GM12878 (cell line): ENCODE results near the gene MEIOB. TPM values are rescaled to one million over a fixed set of nuclear protein-coding genes. Genes with fewer than 3 reads are reported as not detected.

Experiments used
- ATAC-seq: fragments of 200-7000 bp; cut with Tn5 transposase; 3 replicates; pipeline ENCODE4 v1.9.1; 2020; ENCODE audit warnings: mild to moderate bottlenecking, moderate library complexity
- BruUV-seq: library from RNA; stranded (reverse); fragments of 400-500 nt; replicated peaks from 2 replicates; lab custom pipeline; 2021; lab: Mats Ljungman, UMichigan
- CTCF ChIA-PET: fragments of 300-600 bp; sonication (Branson Sonifier 250); formaldehyde crosslinking; extraction: SDS; loops from one replicate; lab custom pipeline; 2021; ENCODE audit warnings: inconsistent platforms; lab: Yijun Ruan, JAX
- POLR2A ChIA-PET: fragments of 350-600 bp; formaldehyde crosslinking; extraction: SDS; loops from one replicate; lab custom pipeline; 2021; ENCODE audit warnings: inconsistent platforms; lab: Charles Lee
- RAD21 ChIA-PET: fragments of 300-600 bp; sonication (Branson Sonifier 250); formaldehyde crosslinking; loops from one replicate; lab custom pipeline; 2023; ENCODE audit warnings: antibody characterized with exemption; ENCODE audit not compliant: unreplicated experiment; lab: Charles Lee
- SMC1A ChIA-PET: fragments of 300-600 bp; sonication (Branson Sonifier 250); formaldehyde crosslinking; loops from one replicate; lab custom pipeline; 2023; ENCODE audit not compliant: unreplicated experiment, uncharacterized antibody; lab: Charles Lee
- DNase-seq: peaks from one replicate; pipeline ENCODE4 v3.0.0-alpha.2; 2011; ENCODE audit warnings: low read depth, low spot score
- FAIRE-seq: peaks from 3 replicates; lab custom pipeline; 2011; peaks lifted over from hg19 to GRCh38; lab: Jason Lieb, UNC
- H2AFZ ChIP-seq: 2 replicates; pipeline ENCODE4 v1.6.0; 2011; ENCODE audit warnings: low read depth, low read length, control low read depth; ENCODE audit not compliant: control insufficient read depth
- H3K27ac ChIP-seq: 2 replicates; pipeline ENCODE4 v1.5.1; 2011; ENCODE audit warnings: control low read depth; ENCODE audit not compliant: control insufficient read depth, insufficient read depth
- H3K27me3 ChIP-seq, 2 experiments: replicated peaks in 1 of 2; 2 replicates each; pipeline versions ENCODE4 v1.6.0 to v1.6.1; 2011; ENCODE audit warnings: low read length in 1 of 2; ENCODE audit not compliant: control insufficient read depth in 2 of 2, insufficient read depth in 2 of 2
- H3K36me3 ChIP-seq, 2 experiments: 2 replicates each; pipeline ENCODE4 v1.5.1; 2011; ENCODE audit warnings: low read length in 1 of 2; ENCODE audit not compliant: control insufficient read depth in 2 of 2, insufficient read depth in 2 of 2
- H3K4me1 ChIP-seq: 2 replicates; pipeline ENCODE4 v1.6.1; 2011; ENCODE audit warnings: mild to moderate bottlenecking, low read length, moderate library complexity, mixed read lengths; ENCODE audit not compliant: control insufficient read depth, insufficient read depth
- H3K4me2 ChIP-seq: 2 replicates; pipeline ENCODE4 v1.6.0; 2011; ENCODE audit warnings: control low read depth; ENCODE audit not compliant: control insufficient read depth, insufficient read depth
- H3K4me3 ChIP-seq: fragments of 200-600 bp; sonication (generic); 2 replicates; pipeline ENCODE4 v1.5.1; 2016
- H3K79me2 ChIP-seq: 2 replicates; pipeline ENCODE4 v1.6.0; 2011; ENCODE audit warnings: low read length; ENCODE audit not compliant: control insufficient read depth, insufficient read depth
- H3K9ac ChIP-seq: 2 replicates; pipeline ENCODE4 v1.8.0; 2011; ENCODE audit warnings: low read length, control low read depth, mixed read lengths; ENCODE audit not compliant: control insufficient read depth, insufficient read depth
- H3K9me3 ChIP-seq: replicated peaks from 3 replicates; pipeline ENCODE4 v1.5.1; 2011; ENCODE audit warnings: mild to moderate bottlenecking, low read length; ENCODE audit not compliant: control insufficient read depth, insufficient read depth
- H4K20me1 ChIP-seq: 2 replicates; pipeline ENCODE4 v1.6.0; 2011; ENCODE audit not compliant: control insufficient read depth, insufficient read depth
- E2F4 ChIP-seq: IDR thresholded peaks from 2 replicates; pipeline ENCODE4 v1.6.1; 2012; ENCODE audit warnings: low read depth, low read length, improper control_type of control experiment
- ETV6 ChIP-seq, 2 experiments: fragments of 450-650 bp in 1 of 2; IDR thresholded peaks in 1 of 2; conservative IDR thresholded peaks in 1 of 2; 2 replicates each; pipeline ENCODE4 v1.6.1; 2014; ENCODE audit warnings: antibody characterized with exemption in 1 of 2, borderline replicate concordance in 1 of 2, low read depth in 1 of 2, mild to moderate bottlenecking in 1 of 2, moderate library complexity in 1 of 2
- GABPA ChIP-seq: IDR thresholded peaks from 2 replicates; pipeline ENCODE4 v1.6.1; 2014; ENCODE audit warnings: antibody characterized with exemption, low read depth, mild to moderate bottlenecking, inconsistent platforms
- MTA3 ChIP-seq: IDR thresholded peaks from 2 replicates; pipeline ENCODE4 v1.6.1; 2012; ENCODE audit warnings: low read length, inconsistent platforms, borderline replicate concordance
- RAD21 ChIP-seq: IDR thresholded peaks from 2 replicates; pipeline ENCODE4 v1.6.1; 2011; ENCODE audit warnings: mild to moderate bottlenecking, low read depth, low read length, moderate library complexity; ENCODE audit not compliant: insufficient read depth
- WGBS: methylation state at CpG from one replicate; pipeline ENCODE4 v1.1.6; 2016; ENCODE audit warnings: low lambda C conversion rate; ENCODE audit not compliant: insufficient replicate concordance, insufficient coverage; ENCODE audit errors: missing lambda C conversion rate; 5-methylcytosine and 5-hydroxymethylcytosine counted together
- in situ Hi-C: fragments of 300-500 bp; cut with MboI; formaldehyde crosslinking; loops from 9 replicates; pipeline ENCODE4 v1.14.3; 2018; ENCODE audit warnings: mixed read lengths
- intact Hi-C: fragments of 100-400 bp; cut with micrococcal nuclease; formaldehyde crosslinking; loops from one replicate; pipeline ENCODE4 v1.14.2; 2022; ENCODE audit not compliant: unreplicated experiment
- polyA plus RNA-seq, 11 experiments: library from polyadenylated mRNA; depleted of rRNA in 4 of 11; unstranded in 6 of 11; stranded (reverse) in 5 of 11; fragments of >200 nt; fragmentation: Nextera tagmentation in 4 of 11; fragmentation: Illumina TruSeq in 1 of 11; extraction: Ambion mirVana in 4 of 11; extraction: Trizol in 1 of 11; gene quantifications; 1 replicate in 1 of 11; 2 replicates in 10 of 11; pipeline versions ENCODE4 v1.2.1 to v1.2.3, GENCODE V29; 2011 to 2016; ENCODE audit warnings: inconsistent platforms in 2 of 11, missing spikeins in 2 of 11, low read depth in 1 of 11
- total RNA-seq, 4 experiments: library from RNA; depleted of rRNA in 3 of 4; stranded (reverse); fragments of >200 nt in 3 of 4; fragmentation: Illumina TruSeq in 1 of 4; extraction: Trizol in 1 of 4; gene quantifications; 2 replicates each; pipeline versions ENCODE4 v1.2.1 to v1.2.3, GENCODE V29; 2013 to 2021

MEIOB gene
- total and polyA plus RNA-seq, 10 of the 15 experiments (the other 5 are each of a cell fraction or from before 2014, with no cell fraction given) = 0.04 to 0.26 (median 0.09) TPM; not detected in 5

GRCh38 chr16:1816396-1817275 lies 55.3 kb downstream of the MEIOB start:
- Histone ChIP-seq H3K4me1 (no peaks in the 10 kb centered on the region), H3K79me2 (no peaks in the 10 kb centered on the region), H3K27ac (no peak overlapping the region), H3K4me3 (no peak overlapping the region), H4K20me1 (no peaks in the 10 kb centered on the region), H2AFZ (no peak overlapping the region), H3K36me3 (no peaks in the 10 kb centered on the region; a peak in 2 of 4 replicates), H3K27me3 (no peaks in the 10 kb centered on the region), H3K4me2 (no peak overlapping the region), H3K9ac (no peak overlapping the region), H3K9me3 (no peaks in the 10 kb centered on the region)
- ChIA-PET SMC1A (no interaction called here), RAD21 (no interaction called here), POLR2A (interaction anchor here (0.5 kb wide), 1 partner anchor 21 kb away, joined by 10 read pairs; no protein-coding TSS in a partner anchor), CTCF (no interaction called here)
- ATAC-seq = no peak
- no peak for FAIRE-seq
- BruUV-seq = no TSS peak
- in situ Hi-C loops = no loop called here
- intact Hi-C loops = no loop called here
- DNase-seq = no peak
- no peak for TF ChIP-seq MTA3
- TF ChIP-seq E2F4 = no peak
- TF ChIP-seq RAD21 = no peak
- no peak for TF ChIP-seq GABPA
- no peak for TF ChIP-seq ETV6 (conservative IDR thresholded peaks at IDR 0.05 in 1 of 2, IDR thresholded peaks at IDR 0.05 in 1 of 2; ENCODE audit: borderline replicate concordance in 1 of 2, low read depth in 1 of 2)
- 94% methylated on average over 38 of the region's 40 CpGs for WGBS
